DMS153 treated with DMSO at 0.1 percent for 48 hours (cell line): ENCODE data around the gene CCDC116.

ENCODE experiments used
- DNase-seq: peaks from one replicate; lab custom pipeline; 2025; ENCODE audit not compliant: unreplicated experiment; lab: John Stamatoyannopoulos, UW

CCDC116 gene

GRCh38 chr22:21680830-21681565 is 48.4 kb downstream of the CCDC116 start:
- DNase-seq, result no peak

DNA sequence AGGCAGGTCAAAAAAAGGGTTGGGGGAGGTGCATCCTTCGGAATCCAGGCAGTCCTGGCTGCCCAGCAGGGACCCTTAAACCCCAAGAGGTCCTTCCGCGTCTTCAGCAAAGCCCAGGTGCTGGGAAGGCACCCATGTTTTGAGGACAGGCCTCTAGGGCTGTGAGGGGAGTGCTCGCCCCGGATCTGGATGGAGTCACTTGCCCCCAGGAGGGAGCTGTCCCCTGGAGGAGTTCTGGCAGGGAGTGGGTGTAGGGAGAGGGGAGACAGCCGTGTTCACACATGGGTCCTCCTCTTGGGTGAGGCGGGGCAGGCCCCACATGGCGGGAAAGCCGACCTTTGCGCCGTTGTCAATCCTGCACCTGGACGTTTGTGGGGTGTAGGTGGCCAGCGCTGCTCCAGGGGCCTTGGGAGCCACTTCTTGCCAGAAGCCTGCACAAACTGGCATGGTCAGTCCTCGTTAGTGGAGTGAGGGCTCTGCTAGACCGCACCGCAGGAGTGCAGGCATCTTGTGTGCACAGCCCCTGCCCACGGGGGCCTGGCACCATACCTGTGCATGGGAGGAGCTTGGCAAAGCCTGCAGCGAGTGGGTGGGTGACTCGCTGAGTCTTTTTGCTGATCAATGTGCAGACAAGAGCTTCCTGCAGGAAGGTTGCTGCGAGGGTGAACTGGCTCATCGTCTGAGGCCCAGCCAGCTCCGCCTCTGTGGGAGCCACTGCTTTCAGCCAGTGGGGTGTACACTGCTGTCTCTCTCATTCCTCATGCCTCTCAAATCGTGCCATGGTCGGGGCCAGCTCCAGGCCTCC is 49.2 kb downstream of the CCDC116 start:
- no peak for DNase-seq

- no peak for DNase-seq
Measured at GRCh38 chr22:21682385-21683175, 50.0 kb downstream of the CCDC116 start.

DNA sequence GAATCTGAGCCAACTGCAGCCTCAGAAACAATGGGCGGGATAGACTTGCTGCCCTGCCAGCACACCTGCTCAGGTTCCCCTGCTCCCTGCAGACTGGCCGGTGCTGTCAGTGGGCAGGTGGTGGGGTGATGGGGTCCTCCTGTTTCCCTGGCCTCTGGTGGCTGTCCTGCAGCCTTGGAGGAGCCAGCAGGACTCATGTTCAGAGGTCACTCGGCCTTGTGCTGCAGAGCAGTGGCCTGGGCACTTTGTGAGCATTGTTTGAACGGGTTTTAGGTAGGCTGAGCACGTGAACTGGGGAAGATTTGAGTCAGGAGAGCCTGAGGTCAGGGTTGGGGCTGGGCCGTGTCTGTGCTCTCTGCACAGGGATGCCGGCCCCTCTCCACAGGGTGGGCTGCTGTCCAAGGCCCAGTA is 50.8 kb downstream of the CCDC116 start:
- no peak for DNase-seq

- DNase-seq, result no peak
Measured at GRCh38 chr22:21684492-21685163, 52.1 kb downstream of the CCDC116 start.

- no peak for DNase-seq
Measured at GRCh38 chr22:21685164-21685513, 52.6 kb downstream of the CCDC116 start.

DNA sequence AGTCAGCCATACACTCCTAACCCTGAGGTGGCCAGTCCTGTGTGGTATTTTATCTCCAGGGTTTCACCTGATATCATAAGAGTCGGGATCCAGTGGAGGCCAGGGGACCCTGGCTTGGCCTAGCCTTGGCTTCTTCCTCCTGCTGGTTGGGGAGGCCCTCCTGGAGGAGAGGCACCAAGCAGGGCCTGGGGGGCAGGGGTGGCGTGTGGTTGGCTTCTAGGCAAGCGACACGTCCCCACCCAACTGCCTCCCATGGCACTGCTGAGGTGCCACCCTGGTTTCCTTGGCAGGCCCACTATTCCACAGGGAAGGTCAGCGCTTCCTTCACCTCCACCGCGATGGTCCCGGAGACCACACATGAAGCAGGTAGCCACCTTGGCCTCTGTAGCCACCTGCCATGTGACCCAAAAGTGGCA is 53.6 kb downstream of the CCDC116 start:
- no peak for DNase-seq
